Activated CD8-positive, alpha-beta T cell treated with anti-CD3 and anti-CD28 coated beads, Interleukin-2, amount 10 ng/mL, durations not matched to agents 7 days and 5 days (primary cell): Measurements from ENCODE around the gene CHTOP. TPM values are rescaled to one million over a fixed set of nuclear protein-coding genes. Genes with fewer than 3 reads are reported as not detected.
A peak's percentile ranks its signal among the peaks of the same experiment; 100 is the strongest.
"Not testable (repeated sequence)": the region's sequence is repeated elsewhere in the genome, so short reads cannot be mapped to it uniquely, and the experiment has no call there.

Experiments used
- ATAC-seq: fragments of 150-1000 bp; cut with Tn5 transposase; one replicate; pipeline ENCODE4 v1.10.0; 2021; ENCODE audit warnings: moderate library complexity
- CTCF ChIA-PET: fragments of 350-600 bp; sonication (Branson Sonifier 250); formaldehyde crosslinking; loops from one replicate; lab custom pipeline; 2021; ENCODE audit warnings: antibody characterized with exemption; lab: Charles Lee
- POLR2A ChIA-PET: fragments of 350-600 bp; sonication (Branson Sonifier 250); formaldehyde crosslinking; loops from one replicate; lab custom pipeline; 2021; ENCODE audit warnings: antibody characterized with exemption; lab: Charles Lee
- DNase-seq: peaks from one replicate; pipeline ENCODE4 v3.0.0-alpha.2; 2020
- H3K27ac Mint-ChIP-seq: one replicate; pipeline ENCODE4 v1.8.0; 2021; ENCODE audit warnings: mild to moderate bottlenecking, mixed read lengths
- H3K27me3 Mint-ChIP-seq: one replicate; pipeline ENCODE4 v1.8.0; 2021; ENCODE audit warnings: low read depth, mixed read lengths
- H3K36me3 Mint-ChIP-seq: one replicate; pipeline ENCODE4 v1.8.0; 2021; ENCODE audit warnings: low read depth, mixed read lengths
- H3K4me1 Mint-ChIP-seq: one replicate; pipeline ENCODE4 v1.8.0; 2021; ENCODE audit warnings: low read depth, mixed read lengths
- H3K4me3 Mint-ChIP-seq: one replicate; pipeline ENCODE4 v1.8.0; 2021; ENCODE audit warnings: mild to moderate bottlenecking, mixed read lengths
- H3K9me3 Mint-ChIP-seq: one replicate; pipeline ENCODE4 v1.8.0; 2022; ENCODE audit warnings: mixed read lengths; ENCODE audit not compliant: insufficient read depth
- total RNA-seq, 2 experiments: library from RNA; stranded (reverse); gene quantifications; one replicate each; pipeline ENCODE4 v1.2.3, GENCODE V29; 2021

The CHTOP gene
- total RNA-seq, 2 experiments from 2014 or later, result 81.9 to 82.0 TPM

DNA sequence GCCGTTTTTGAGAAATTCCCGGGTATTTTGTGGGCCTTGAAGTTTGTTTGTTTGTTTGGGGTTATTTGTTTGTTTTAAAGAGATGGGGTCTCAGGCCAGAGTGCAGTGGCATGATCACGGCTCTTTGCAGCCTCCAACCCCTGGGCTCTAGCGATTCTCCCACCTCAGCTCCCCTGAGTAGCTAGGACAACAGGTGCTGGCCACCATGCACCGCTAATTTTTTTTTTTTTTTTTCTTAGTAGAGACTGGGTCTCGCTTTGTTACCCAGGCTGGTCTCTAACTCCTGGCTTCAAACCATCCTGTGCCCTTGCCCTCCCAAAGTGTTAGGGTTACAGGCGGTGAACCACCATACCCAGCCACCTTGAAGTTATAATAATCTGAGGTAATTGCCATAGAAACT is 2.0 kb downstream of the CHTOP start:
- Mint-ChIP-seq H3K36me3 (peaks cover 53% of the 10 kb centered on the region), H3K27me3 (no peaks in the 10 kb centered on the region), H3K4me1 (peaks cover 39% of the 10 kb centered on the region), H3K4me3 (peak overlapping the region; percentile 99), H3K9me3 (no peaks in the 10 kb centered on the region), H3K27ac (peak overlapping the region; percentile 63)
- CTCF ChIA-PET, result interaction anchor here (1.8 kb wide), 2 partner anchors 8 to 127 kb away, joined by 5 to 13 read pairs; no protein-coding TSS in a partner anchor
- DNase-seq, result no peak
- no peak for ATAC-seq
- POLR2A ChIA-PET, result interaction anchor here (0.5 to 3.8 kb wide), 8 partner anchors 7 to 1169 kb away, joined by 4 to 33 read pairs (median 20); partner anchors contain the start of genes ILF2, S100A4, S100A6 and SNAPIN

DNA sequence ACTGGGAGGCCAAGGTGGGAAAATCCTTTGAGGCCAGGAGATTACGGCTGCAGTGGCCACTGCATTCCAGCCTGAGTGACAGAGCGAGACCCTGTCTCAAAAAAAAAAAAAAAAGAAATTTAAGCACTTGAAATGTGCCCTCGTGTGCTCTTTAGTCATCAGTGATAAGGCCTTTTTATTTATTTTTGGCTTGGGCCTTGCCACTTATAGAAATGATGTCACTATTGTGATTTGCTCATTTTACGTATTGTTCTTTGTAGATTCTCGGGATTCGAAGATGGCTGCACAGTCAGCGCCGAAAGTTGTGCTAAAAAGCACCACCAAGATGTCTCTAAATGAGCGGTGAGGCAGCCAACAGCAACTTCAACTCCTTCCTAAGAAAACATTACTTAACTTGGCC is 2.4 kb downstream of the CHTOP start:
- DNase-seq, result no peak
- Mint-ChIP-seq H3K9me3 (no peaks in the 10 kb centered on the region), H3K4me3 (no peak overlapping the region), H3K27ac (no peak overlapping the region), H3K36me3 (peaks cover 58% of the 10 kb centered on the region), H3K4me1 (peaks cover 41% of the 10 kb centered on the region), H3K27me3 (no peaks in the 10 kb centered on the region)
- POLR2A ChIA-PET, result interaction anchor here (0.5 to 3.8 kb wide), 3 partner anchors 12 to 1169 kb away, joined by 4 to 33 read pairs (median 9); partner anchors contain the start of gene S100A6
- CTCF ChIA-PET, result interaction anchor here (0.9 kb wide), 1 partner anchor 9 kb away, joined by 3 read pairs; no protein-coding TSS in a partner anchor
- ATAC-seq, result no peak

DNA sequence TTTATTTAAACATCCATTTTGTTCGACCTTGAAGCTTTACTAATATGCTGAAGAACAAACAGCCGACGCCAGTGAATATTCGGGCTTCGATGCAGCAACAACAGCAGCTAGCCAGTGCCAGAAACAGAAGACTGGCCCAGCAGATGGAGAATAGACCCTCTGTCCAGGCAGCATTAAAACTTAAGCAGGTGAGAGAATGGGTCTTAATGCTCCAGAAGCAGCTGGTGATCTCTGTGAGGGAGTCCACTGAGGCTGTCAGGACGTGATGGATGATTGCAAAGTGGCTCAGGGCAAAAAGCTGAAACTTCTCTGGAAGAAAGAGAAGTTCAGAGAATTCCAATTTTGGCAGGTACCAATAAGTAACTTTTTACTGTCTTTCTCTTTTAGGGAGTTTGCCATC is 4.4 kb downstream of the CHTOP start:
- Mint-ChIP-seq H3K36me3 (peaks cover 71% of the 10 kb centered on the region), H3K4me3 (no peak overlapping the region), H3K9me3 (no peaks in the 10 kb centered on the region), H3K4me1 (peaks cover 30% of the 10 kb centered on the region), H3K27me3 (no peaks in the 10 kb centered on the region), H3K27ac (no peak overlapping the region)
- POLR2A ChIA-PET, result interaction anchor here (0.9 to 1.4 kb wide), 4 partner anchors 11 to 34 kb away, joined by 3 to 5 read pairs (median 3); no protein-coding TSS in a partner anchor
- ATAC-seq (no peak), DNase-seq (no peak)
- CTCF ChIA-PET, result interaction anchor here (1.6 to 2.3 kb wide), 4 partner anchors 11 to 349 kb away, joined by 6 to 9 read pairs (median 7); partner anchors contain the start of gene RAB13

DNA sequence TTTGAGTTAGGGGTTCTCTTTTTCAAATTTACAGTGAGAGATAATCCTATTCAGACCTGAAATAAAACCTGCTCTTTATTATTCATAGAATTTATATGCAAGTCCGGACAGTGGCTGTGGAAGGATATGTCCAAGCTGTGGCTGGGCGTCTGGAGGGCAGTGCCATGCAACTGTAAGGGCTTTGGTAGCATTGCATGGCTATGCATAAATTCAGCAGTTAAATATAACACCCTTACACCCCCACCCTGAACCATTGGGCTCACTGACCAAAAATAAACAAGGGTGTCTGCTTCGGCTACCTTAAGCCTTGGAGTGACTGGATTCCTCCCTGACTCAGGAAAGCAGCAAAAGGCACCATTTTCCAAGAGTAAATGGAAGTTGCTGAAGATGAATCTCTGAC is 5.4 kb downstream of the CHTOP start:
- CTCF ChIA-PET, result interaction anchor here (1.1 kb wide), 1 partner anchor 129 kb away, joined by 4 read pairs; no protein-coding TSS in a partner anchor
- H3K9me3 Mint-ChIP-seq, result no peaks in the 10 kb centered on the region

DNA sequence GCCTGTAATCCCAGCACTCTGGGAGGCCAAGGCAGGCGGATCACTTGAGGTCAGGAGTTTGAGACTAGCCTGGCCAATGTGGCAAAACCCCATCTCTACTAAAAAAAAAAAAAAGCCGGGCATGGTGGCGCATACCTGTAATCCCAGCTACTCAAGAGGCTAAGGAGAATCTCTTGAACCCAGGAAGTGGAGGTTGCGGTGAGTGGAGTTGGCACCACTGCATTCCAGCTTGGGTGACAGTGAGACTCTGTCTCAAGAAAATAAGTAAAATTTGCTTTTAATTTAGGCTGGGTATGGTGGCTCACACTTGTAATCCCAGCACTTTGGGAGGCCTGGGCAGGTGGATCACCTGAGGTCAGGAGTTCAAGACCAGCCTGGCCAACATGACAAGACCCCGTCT is 6.3 kb downstream of the CHTOP start:
- H3K27me3 Mint-ChIP-seq, H3K9me3 Mint-ChIP-seq, H3K4me3 Mint-ChIP-seq, DNase-seq, ATAC-seq, H3K27ac Mint-ChIP-seq: not testable (repeated sequence)
- POLR2A ChIA-PET, result interaction anchor here (0.7 to 0.8 kb wide), 2 partner anchors 10 to 31 kb away, joined by 4 read pairs; no protein-coding TSS in a partner anchor
- Mint-ChIP-seq H3K4me1 (peaks cover 38% of the 10 kb centered on the region), H3K36me3 (peaks cover 75% of the 10 kb centered on the region)
- CTCF ChIA-PET, result interaction anchor here (1.1 kb wide), 1 partner anchor 130 kb away, joined by 4 read pairs; no protein-coding TSS in a partner anchor

More for the DNA sequence above, 5.4 kb downstream of the CHTOP start:
- Mint-ChIP-seq H3K4me1 (peaks cover 32% of the 10 kb centered on the region), H3K27me3 (no peaks in the 10 kb centered on the region), H3K27ac (no peak overlapping the region), H3K36me3 (peaks cover 72% of the 10 kb centered on the region), H3K4me3 (no peak overlapping the region)
- no peak for ATAC-seq
- POLR2A ChIA-PET, result interaction anchor here (0.7 to 0.8 kb wide), 2 partner anchors 9 to 32 kb away, joined by 4 read pairs; no protein-coding TSS in a partner anchor
- no peak for DNase-seq

DNA sequence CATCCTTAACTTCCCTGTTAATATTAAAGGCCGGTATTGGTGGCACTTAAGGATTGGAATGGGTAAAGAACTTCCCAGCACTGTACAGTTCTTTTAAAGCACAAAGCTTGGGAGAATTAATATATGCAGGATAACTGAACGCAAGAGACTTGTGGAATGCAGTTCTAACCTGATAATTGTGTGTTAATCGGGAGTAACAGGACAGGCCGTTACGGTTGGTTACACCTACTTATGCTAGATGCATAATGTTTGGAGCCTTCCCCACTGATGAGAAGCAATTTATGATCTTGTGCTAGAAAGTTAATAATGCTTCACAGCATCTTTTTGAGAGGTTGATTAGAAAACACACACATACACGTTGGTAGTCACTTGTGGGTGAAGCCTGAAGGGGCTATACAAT is 7.0 kb downstream of the CHTOP start:
- Mint-ChIP-seq H3K4me3 (no peak overlapping the region), H3K27ac (no peak overlapping the region), H3K27me3 (no peaks in the 10 kb centered on the region), H3K36me3 (peaks cover 79% of the 10 kb centered on the region), H3K9me3 (no peaks in the 10 kb centered on the region), H3K4me1 (peaks cover 41% of the 10 kb centered on the region)
- no peak for DNase-seq
- ChIA-PET POLR2A (no interaction called here), CTCF (no interaction called here)
- no peak for ATAC-seq

DNA sequence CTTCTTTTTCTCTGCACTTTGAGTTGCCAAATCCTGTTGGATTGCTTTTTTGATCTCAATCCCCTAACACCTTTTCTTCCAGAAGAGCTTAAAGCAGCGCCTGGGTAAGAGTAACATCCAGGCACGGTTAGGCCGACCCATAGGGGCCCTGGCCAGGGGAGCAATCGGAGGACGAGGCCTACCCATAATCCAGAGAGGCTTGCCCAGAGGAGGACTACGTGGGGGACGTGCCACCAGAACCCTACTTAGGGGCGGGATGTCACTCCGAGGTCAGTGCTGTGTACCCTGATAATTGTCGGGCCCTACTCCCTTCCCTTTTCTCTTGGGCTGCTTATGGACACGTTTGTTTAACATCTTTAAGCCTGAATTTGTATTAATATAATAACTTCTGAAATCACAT is 8.3 kb downstream of the CHTOP start:
- ATAC-seq (no peak), DNase-seq (no peak)
- H3K36me3 Mint-ChIP-seq, result peaks cover 81% of the 10 kb centered on the region
- CTCF ChIA-PET, result no interaction called here
- no peaks in the 10 kb centered on the region for H3K27me3 Mint-ChIP-seq
- H3K4me1 Mint-ChIP-seq, result peaks cover 43% of the 10 kb centered on the region
- POLR2A ChIA-PET, result interaction anchor here (2.5 kb wide), 1 partner anchor 8 kb away, joined by 24 read pairs; the partner anchor contains the start of gene CHTOP
- no peak overlapping the region for H3K27ac Mint-ChIP-seq
- H3K9me3 Mint-ChIP-seq, result no peaks in the 10 kb centered on the region
- H3K4me3 Mint-ChIP-seq, result no peak overlapping the region

DNA sequence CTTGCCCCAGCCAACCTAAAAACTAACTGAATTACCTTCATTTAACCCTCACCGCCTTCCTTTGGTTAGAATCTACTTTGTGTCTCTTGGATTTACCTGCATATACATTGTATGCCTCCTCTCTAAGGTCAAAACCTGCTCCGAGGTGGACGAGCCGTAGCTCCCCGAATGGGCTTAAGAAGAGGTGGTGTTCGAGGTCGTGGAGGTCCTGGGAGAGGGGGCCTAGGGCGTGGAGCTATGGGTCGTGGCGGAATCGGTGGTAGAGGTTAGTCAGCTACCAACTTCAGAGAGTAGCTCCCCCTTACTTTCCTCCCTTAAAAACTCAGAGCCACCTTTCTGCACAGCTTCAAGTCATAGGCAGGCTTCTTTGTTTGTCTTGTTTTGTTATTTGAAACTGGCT is 9.2 kb downstream of the CHTOP start:
- Mint-ChIP-seq H3K9me3 (no peaks in the 10 kb centered on the region), H3K4me3 (no peak overlapping the region), H3K27me3 (no peaks in the 10 kb centered on the region), H3K27ac (no peak overlapping the region), H3K36me3 (peaks cover 79% of the 10 kb centered on the region), H3K4me1 (peaks cover 43% of the 10 kb centered on the region)
- POLR2A ChIA-PET, result interaction anchor here (0.7 to 2.5 kb wide), 4 partner anchors 8 to 28 kb away, joined by 3 to 24 read pairs (median 4); partner anchors contain the start of genes CHTOP and SNAPIN
- no peak for DNase-seq
- no peak for ATAC-seq
- CTCF ChIA-PET, result interaction anchor here (0.9 to 2.8 kb wide), 5 partner anchors 8 to 133 kb away, joined by 3 to 13 read pairs (median 5); no protein-coding TSS in a partner anchor

DNA sequence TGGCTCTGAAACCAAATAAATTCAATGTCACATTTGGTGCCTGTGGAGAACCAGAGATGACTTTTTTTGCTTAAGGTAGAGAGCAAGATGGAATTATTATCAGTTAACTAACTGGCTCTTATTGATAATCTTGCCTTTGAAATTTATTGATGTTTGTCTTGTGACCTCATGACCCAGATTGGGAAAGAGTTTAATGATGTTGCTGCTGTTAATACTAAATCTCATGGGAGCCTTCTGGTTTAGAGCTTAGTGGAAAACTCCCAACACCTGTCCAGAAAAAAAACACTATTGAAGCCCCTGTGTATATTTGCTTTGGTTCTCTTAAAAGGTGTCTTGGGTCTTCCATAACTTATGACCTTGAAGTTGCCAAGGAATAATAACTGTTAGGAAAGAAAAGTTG is 9.9 kb downstream of the CHTOP start:
- Mint-ChIP-seq H3K4me1 (peaks cover 47% of the 10 kb centered on the region), H3K36me3 (peaks cover 73% of the 10 kb centered on the region), H3K27me3 (no peaks in the 10 kb centered on the region), H3K4me3 (no peak overlapping the region), H3K27ac (no peak overlapping the region), H3K9me3 (no peaks in the 10 kb centered on the region)
- CTCF ChIA-PET, result interaction anchor here (1.3 to 2.8 kb wide), 5 partner anchors 9 to 133 kb away, joined by 3 to 13 read pairs (median 5); no protein-coding TSS in a partner anchor
- no peak for DNase-seq
- POLR2A ChIA-PET, result interaction anchor here (0.7 to 2.5 kb wide), 4 partner anchors 7 to 28 kb away, joined by 3 to 24 read pairs (median 4); partner anchors contain the start of genes CHTOP and SNAPIN
- no peak for ATAC-seq

DNA sequence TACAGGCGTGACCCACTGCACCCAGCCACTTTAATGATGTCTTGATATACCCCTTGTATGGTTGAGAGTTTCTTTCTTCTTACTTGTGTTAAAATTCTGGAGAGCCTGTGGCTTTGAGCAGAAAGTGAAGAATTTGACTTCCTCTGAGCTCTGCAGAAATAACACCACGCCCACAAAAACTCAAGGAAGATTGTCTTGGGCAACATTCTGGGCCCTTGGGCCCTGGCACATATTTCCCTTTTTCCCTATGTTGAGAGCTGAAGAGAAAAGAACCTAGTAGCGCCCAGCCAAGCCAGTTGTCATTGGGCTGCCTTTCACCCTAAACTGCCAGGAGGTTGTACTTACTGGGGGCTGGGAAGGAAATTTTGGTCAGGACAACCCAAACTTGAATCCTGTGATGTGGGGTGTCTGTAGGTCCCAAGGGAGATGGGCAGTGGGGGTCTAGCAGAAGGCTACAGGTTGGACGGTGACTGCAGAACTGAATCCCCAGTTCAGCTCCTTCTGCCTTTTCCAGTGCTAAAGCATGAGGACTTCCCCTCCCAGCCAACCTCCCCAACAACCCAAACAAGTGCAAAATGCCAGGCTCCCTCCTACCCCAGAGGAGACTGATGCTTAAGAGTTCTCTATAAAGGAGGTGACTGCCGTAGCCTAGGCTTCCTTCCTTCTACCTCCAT is 12.9 kb downstream of the CHTOP start:
- Mint-ChIP-seq H3K4me1 (peaks cover 59% of the 10 kb centered on the region), H3K27me3 (no peaks in the 10 kb centered on the region), H3K4me3 (no peak overlapping the region), H3K36me3 (peaks cover 57% of the 10 kb centered on the region), H3K9me3 (no peaks in the 10 kb centered on the region), H3K27ac (peak overlapping the region; percentile 77)
- ATAC-seq (no peak), DNase-seq (no peak)
- ChIA-PET CTCF (interaction anchor here (0.9 to 1.3 kb wide), 3 partner anchors 12 to 74 kb away, joined by 3 to 4 read pairs (median 4); partner anchors contain the start of gene SNAPIN), POLR2A (interaction anchor here (0.6 to 4.8 kb wide), 2 partner anchors 12 to 14 kb away, joined by 3 to 33 read pairs; partner anchors contain the start of gene CHTOP)

DNA sequence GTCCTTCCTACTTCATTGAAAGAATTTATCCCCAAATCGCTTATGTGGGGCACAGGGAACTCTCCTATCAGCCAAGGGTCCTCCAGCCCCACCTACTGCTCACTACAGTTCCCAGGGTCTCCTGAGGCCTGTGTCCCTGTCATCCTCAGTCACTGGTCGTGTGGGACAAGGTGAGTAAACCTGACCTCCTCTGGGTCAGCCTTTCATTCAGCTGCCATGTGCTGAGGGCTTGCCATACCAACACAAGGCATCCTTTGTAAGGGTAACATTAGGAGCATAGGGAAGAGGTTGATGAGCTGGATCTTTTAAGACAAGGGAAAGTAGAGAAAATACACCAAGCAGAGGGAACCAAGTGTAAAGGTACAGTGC is 13.5 kb downstream of the CHTOP start:
- Mint-ChIP-seq H3K27ac (peak overlapping the region; percentile 76), H3K27me3 (no peaks in the 10 kb centered on the region), H3K4me1 (peaks cover 59% of the 10 kb centered on the region), H3K9me3 (no peaks in the 10 kb centered on the region), H3K4me3 (no peak overlapping the region), H3K36me3 (peaks cover 52% of the 10 kb centered on the region)
- ChIA-PET CTCF (interaction anchor here (1.0 kb wide), 1 partner anchor 11 kb away, joined by 3 read pairs; the partner anchor contains the start of gene SNAPIN), POLR2A (interaction anchor here (0.6 to 4.8 kb wide), 2 partner anchors 13 to 14 kb away, joined by 3 to 33 read pairs; partner anchors contain the start of gene CHTOP)
- no peak for ATAC-seq
- DNase-seq, result no peak
